ENCODE data around the gene LRFN3.

LRFN3 gene

GRCh38 chr19:35990771-35991730 is 54.9 kb downstream of the LRFN3 start:
- Histone ChIP-seq H3K27ac (ENCODE audit: insufficient read depth, low read depth, low read length, poor library complexity, severe bottlenecking) (no peak overlapping the region), H3K36me3 (ENCODE audit: control insufficient read depth, insufficient read depth, low read length) (no peaks in the 10 kb centered on the region), H3K4me3 (ENCODE audit: insufficient read depth, low read depth, low read length) (no peak overlapping the region), H3K4me1 (ENCODE audit: control insufficient read depth, insufficient read depth, low read length) (peaks cover 12% of the 10 kb centered on the region), H3K9me3 (ENCODE audit: control insufficient read depth, low read length) (no peaks in the 10 kb centered on the region), H3K27me3 (ENCODE audit: control insufficient read depth, insufficient read depth, low read length, poor library complexity, severe bottlenecking) (peaks cover 26% of the 10 kb centered on the region)
- WGBS, 2 experiments: 87 to 91% methylated on average over 10 of the region's 10 CpGs

DNA sequence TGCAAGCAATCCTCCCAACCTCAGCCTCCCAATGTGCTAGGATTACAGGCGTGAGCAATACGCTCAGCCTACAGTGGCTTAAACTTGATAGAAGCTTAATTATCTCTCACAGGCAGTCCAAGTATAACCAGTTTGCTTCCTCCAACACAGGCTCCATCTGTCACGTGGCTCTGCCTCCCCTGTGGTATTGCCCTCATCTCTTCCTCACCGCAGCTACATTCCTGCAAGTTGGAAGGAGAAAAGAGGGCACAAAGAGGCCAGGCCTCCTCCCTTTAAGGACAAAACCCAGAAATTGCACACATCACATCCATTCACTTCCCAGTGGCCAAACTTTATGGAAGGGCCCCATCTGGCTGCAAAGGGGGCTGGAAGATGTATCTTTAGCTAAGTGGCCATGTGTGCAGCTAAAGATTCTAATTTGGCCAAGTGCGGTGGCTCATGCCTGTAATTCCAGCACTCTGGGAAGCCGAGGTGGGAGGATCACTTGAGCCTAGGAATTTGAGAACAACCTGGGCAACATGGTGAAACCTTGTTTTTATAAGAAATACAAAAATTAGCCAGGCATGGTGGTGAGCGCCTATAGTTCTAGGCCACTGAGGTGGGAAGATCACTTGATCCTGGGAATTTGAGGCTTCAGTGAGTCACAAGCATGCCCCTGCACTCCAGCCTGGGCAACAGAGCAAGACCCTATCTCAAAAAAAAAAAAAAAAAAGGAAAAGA is 55.7 kb downstream of the LRFN3 start:
- Histone ChIP-seq H3K36me3 (ENCODE audit: control insufficient read depth, insufficient read depth, low read length) (no peaks in the 10 kb centered on the region), H3K27ac (ENCODE audit: insufficient read depth, low read depth, low read length, poor library complexity, severe bottlenecking) (no peak overlapping the region), H3K27me3 (ENCODE audit: control insufficient read depth, insufficient read depth, low read length, poor library complexity, severe bottlenecking) (peaks cover 19% of the 10 kb centered on the region), H3K4me1 (ENCODE audit: control insufficient read depth, insufficient read depth, low read length) (peaks cover 8% of the 10 kb centered on the region), H3K4me3 (ENCODE audit: insufficient read depth, low read depth, low read length) (no peak overlapping the region), H3K9me3 (ENCODE audit: control insufficient read depth, low read length) (no peaks in the 10 kb centered on the region)
- 82 to 87% methylated on average over 7 of the region's 7 CpGs for WGBS, 2 experiments

- 78 to 88% methylated on average over 8 of the region's 8 CpGs for WGBS, 2 experiments
These were observed 57.0 kb downstream of the LRFN3 start for GRCh38 chr19:35992907-35993765.

GRCh38 chr19:35993923-35994598 is 57.9 kb downstream of the LRFN3 start:
- 89 to 90% methylated on average over 49 of the region's 49 CpGs for WGBS, 2 experiments
- Histone ChIP-seq H3K27ac (ENCODE audit: insufficient read depth, low read depth, low read length, poor library complexity, severe bottlenecking) (no peak overlapping the region), H3K4me1 (ENCODE audit: control insufficient read depth, insufficient read depth, low read length) (peaks cover 7% of the 10 kb centered on the region), H3K9me3 (ENCODE audit: control insufficient read depth, low read length) (no peaks in the 10 kb centered on the region), H3K4me3 (ENCODE audit: insufficient read depth, low read depth, low read length) (no peak overlapping the region), H3K27me3 (ENCODE audit: control insufficient read depth, insufficient read depth, low read length, poor library complexity, severe bottlenecking) (no peaks in the 10 kb centered on the region), H3K36me3 (ENCODE audit: control insufficient read depth, insufficient read depth, low read length) (no peaks in the 10 kb centered on the region)

More at GRCh38 chr19:35992907-35993765, 57.0 kb downstream of the LRFN3 start:
- no peak overlapping the region for H3K4me3 ChIP-seq (ENCODE audit: insufficient read depth, low read depth, low read length)
- no peak overlapping the region for H3K27ac ChIP-seq (ENCODE audit: insufficient read depth, low read depth, low read length, poor library complexity, severe bottlenecking)
- peaks cover 7% of the 10 kb centered on the region for H3K4me1 ChIP-seq (ENCODE audit: control insufficient read depth, insufficient read depth, low read length)
- H3K36me3 ChIP-seq (ENCODE audit: control insufficient read depth, insufficient read depth, low read length): no peaks in the 10 kb centered on the region
- H3K9me3 ChIP-seq (ENCODE audit: control insufficient read depth, low read length): no peaks in the 10 kb centered on the region
- H3K27me3 ChIP-seq (ENCODE audit: control insufficient read depth, insufficient read depth, low read length, poor library complexity, severe bottlenecking): peaks cover 6% of the 10 kb centered on the region
